ENCODE results near the gene ERCC8.

ERCC8 gene

GRCh38 chr5:60948738-60949137 lies 3.9 kb upstream of the ERCC8 start:
- TF ChIP-seq POLR2AphosphoS5 (IDR thresholded peaks at IDR 0.05; ENCODE audit: borderline replicate concordance, low read depth, low read length), result no peak
- no peak for TF ChIP-seq EZH2 (IDR thresholded peaks at IDR 0.05)
- no peak for TF ChIP-seq FOXP2 (optimal IDR thresholded peaks at IDR 0.05; ENCODE audit: control extremely low read depth, extremely low read length, insufficient read depth)
- peaks cover 4% of the 10 kb centered on the region; the same call in 1 of the 2 replicates for H3K36me3 ChIP-seq (ENCODE audit: insufficient read depth, low read length)
- H3K27ac ChIP-seq, result no peak overlapping the region
- DNase-seq (ENCODE audit: low read depth, low spot score), result no peak
- no peak overlapping the region for H3K9ac ChIP-seq (ENCODE audit: insufficient read length)
- peaks cover 8% of the 10 kb centered on the region; the same call in 1 of the 2 replicates for H3K9me3 ChIP-seq (ENCODE audit: low read depth, low read length)
- no peak overlapping the region for H3K4me3 ChIP-seq

- Histone ChIP-seq H3K9me3 (ENCODE audit: low read depth, low read length) (peaks cover 5% of the 10 kb centered on the region; the same call in 1 of the 2 replicates), H3K36me3 (ENCODE audit: insufficient read depth, low read length) (peaks cover 9% of the 10 kb centered on the region), H3K27ac (no peak overlapping the region), H3K9ac (ENCODE audit: insufficient read length) (peak overlapping the region; percentile 62), H3K4me3 (peak overlapping the region; percentile 91)
- no peak for DNase-seq (ENCODE audit: low read depth, low spot score)
- no peak for TF ChIP-seq EZH2 (IDR thresholded peaks at IDR 0.05)
- no peak for TF ChIP-seq FOXP2 (optimal IDR thresholded peaks at IDR 0.05; ENCODE audit: control extremely low read depth, extremely low read length, insufficient read depth)
- no peak for TF ChIP-seq POLR2AphosphoS5 (IDR thresholded peaks at IDR 0.05; ENCODE audit: borderline replicate concordance, low read depth, low read length)
These were observed 930 bp upstream of the ERCC8 start for GRCh38 chr5:60945813-60946187.

GRCh38 chr5:60943624-60944023 lies 1.2 kb downstream of the ERCC8 start:
- no peak for DNase-seq (ENCODE audit: low read depth, low spot score)
- H3K9ac ChIP-seq (ENCODE audit: insufficient read length), result no peak overlapping the region

GRCh38 chr5:60929024-60929423 lies 15.8 kb downstream of the ERCC8 start:
- TF ChIP-seq EZH2 (IDR thresholded peaks at IDR 0.05) (no peak), POLR2AphosphoS5 (IDR thresholded peaks at IDR 0.05; ENCODE audit: borderline replicate concordance, low read depth, low read length) (no peak), FOXP2 (optimal IDR thresholded peaks at IDR 0.05; ENCODE audit: control extremely low read depth, extremely low read length, insufficient read depth) (no peak)

More at GRCh38 chr5:60943624-60944023, 1.2 kb downstream of the ERCC8 start:
- H3K9me3 ChIP-seq (ENCODE audit: low read depth, low read length), result peaks cover 5% of the 10 kb centered on the region; the same call in 1 of the 2 replicates
- no peak overlapping the region for H3K27ac ChIP-seq
- TF ChIP-seq EZH2 (IDR thresholded peaks at IDR 0.05) (no peak), POLR2AphosphoS5 (IDR thresholded peaks at IDR 0.05; ENCODE audit: borderline replicate concordance, low read depth, low read length) (no peak), FOXP2 (optimal IDR thresholded peaks at IDR 0.05; ENCODE audit: control extremely low read depth, extremely low read length, insufficient read depth) (no peak)
- H3K36me3 ChIP-seq (ENCODE audit: insufficient read depth, low read length), result peaks cover 27% of the 10 kb centered on the region
- peak overlapping the region; percentile 91 for H3K4me3 ChIP-seq

GRCh38 chr5:60927450-60927849 lies 17.4 kb downstream of the ERCC8 start:
- H3K9ac ChIP-seq (ENCODE audit: insufficient read length), result no peak overlapping the region
- no peak overlapping the region for H3K27ac ChIP-seq
- TF ChIP-seq POLR2AphosphoS5 (IDR thresholded peaks at IDR 0.05; ENCODE audit: borderline replicate concordance, low read depth, low read length), result no peak
- no peak for TF ChIP-seq FOXP2 (optimal IDR thresholded peaks at IDR 0.05; ENCODE audit: control extremely low read depth, extremely low read length, insufficient read depth)
- TF ChIP-seq EZH2 (IDR thresholded peaks at IDR 0.05), result no peak
- no peaks in the 10 kb centered on the region for H3K9me3 ChIP-seq (ENCODE audit: low read depth, low read length)
- H3K4me3 ChIP-seq, result no peak overlapping the region
- DNase-seq (ENCODE audit: low read depth, low spot score), result no peak
- H3K36me3 ChIP-seq (ENCODE audit: insufficient read depth, low read length), result peaks cover 24% of the 10 kb centered on the region

More at GRCh38 chr5:60929024-60929423, 15.8 kb downstream of the ERCC8 start:
- Histone ChIP-seq H3K27ac (no peak overlapping the region), H3K9ac (ENCODE audit: insufficient read length) (no peak overlapping the region), H3K4me3 (no peak overlapping the region), H3K36me3 (ENCODE audit: insufficient read depth, low read length) (peaks cover 21% of the 10 kb centered on the region), H3K9me3 (ENCODE audit: low read depth, low read length) (no peaks in the 10 kb centered on the region)
- DNase-seq (ENCODE audit: low read depth, low spot score), result no peak

GRCh38 chr5:60918466-60918865 lies 26.4 kb downstream of the ERCC8 start:
- no peak overlapping the region for H3K9ac ChIP-seq (ENCODE audit: insufficient read length)
- no peak for TF ChIP-seq EZH2 (IDR thresholded peaks at IDR 0.05)
- no peak for TF ChIP-seq POLR2AphosphoS5 (IDR thresholded peaks at IDR 0.05; ENCODE audit: borderline replicate concordance, low read depth, low read length)
- no peak for TF ChIP-seq FOXP2 (optimal IDR thresholded peaks at IDR 0.05; ENCODE audit: control extremely low read depth, extremely low read length, insufficient read depth)
- DNase-seq (ENCODE audit: low read depth, low spot score), result no peak
- no peak overlapping the region for H3K4me3 ChIP-seq
- H3K9me3 ChIP-seq (ENCODE audit: low read depth, low read length), result no peaks in the 10 kb centered on the region
- peaks cover 34% of the 10 kb centered on the region for H3K36me3 ChIP-seq (ENCODE audit: insufficient read depth, low read length)
- H3K27ac ChIP-seq, result no peak overlapping the region

GRCh38 chr5:60916646-60917045 lies 28.2 kb downstream of the ERCC8 start:
- H3K9me3 ChIP-seq (ENCODE audit: low read depth, low read length), result no peaks in the 10 kb centered on the region
- no peak for DNase-seq (ENCODE audit: low read depth, low spot score)
- H3K4me3 ChIP-seq, result no peak overlapping the region
- H3K27ac ChIP-seq, result no peak overlapping the region
- peaks cover 29% of the 10 kb centered on the region for H3K36me3 ChIP-seq (ENCODE audit: insufficient read depth, low read length)
- TF ChIP-seq EZH2 (IDR thresholded peaks at IDR 0.05), result no peak
- TF ChIP-seq FOXP2 (optimal IDR thresholded peaks at IDR 0.05; ENCODE audit: control extremely low read depth, extremely low read length, insufficient read depth), result no peak
- no peak for TF ChIP-seq POLR2AphosphoS5 (IDR thresholded peaks at IDR 0.05; ENCODE audit: borderline replicate concordance, low read depth, low read length)
- no peak overlapping the region for H3K9ac ChIP-seq (ENCODE audit: insufficient read length)

GRCh38 chr5:60903356-60903755 lies 41.5 kb downstream of the ERCC8 start:
- TF ChIP-seq POLR2AphosphoS5 (IDR thresholded peaks at IDR 0.05; ENCODE audit: borderline replicate concordance, low read depth, low read length), result no peak
- no peak for TF ChIP-seq EZH2 (IDR thresholded peaks at IDR 0.05)
- no peak for TF ChIP-seq FOXP2 (optimal IDR thresholded peaks at IDR 0.05; ENCODE audit: control extremely low read depth, extremely low read length, insufficient read depth)
- H3K36me3 ChIP-seq (ENCODE audit: insufficient read depth, low read length), result no peaks in the 10 kb centered on the region; the same call in 1 of the 2 replicates

GRCh38 chr5:60896991-60897390 lies 47.9 kb downstream of the ERCC8 start:
- peaks cover 24% of the 10 kb centered on the region for H3K36me3 ChIP-seq (ENCODE audit: insufficient read depth, low read length)

More at GRCh38 chr5:60903356-60903755, 41.5 kb downstream of the ERCC8 start:
- H3K27ac ChIP-seq, result no peak overlapping the region
- H3K4me3 ChIP-seq, result no peak overlapping the region
- H3K9me3 ChIP-seq (ENCODE audit: low read depth, low read length), result no peaks in the 10 kb centered on the region
- H3K9ac ChIP-seq (ENCODE audit: insufficient read length), result no peak overlapping the region
- no peak for DNase-seq (ENCODE audit: low read depth, low spot score)

More at GRCh38 chr5:60896991-60897390, 47.9 kb downstream of the ERCC8 start:
- Histone ChIP-seq H3K27ac (no peak overlapping the region), H3K9me3 (ENCODE audit: low read depth, low read length) (no peaks in the 10 kb centered on the region), H3K4me3 (no peak overlapping the region), H3K9ac (ENCODE audit: insufficient read length) (no peak overlapping the region)
- DNase-seq (ENCODE audit: low read depth, low spot score), result no peak
- TF ChIP-seq FOXP2 (optimal IDR thresholded peaks at IDR 0.05; ENCODE audit: control extremely low read depth, extremely low read length, insufficient read depth) (no peak), EZH2 (IDR thresholded peaks at IDR 0.05) (no peak), POLR2AphosphoS5 (IDR thresholded peaks at IDR 0.05; ENCODE audit: borderline replicate concordance, low read depth, low read length) (no peak)
